NCI-H1092 (cell line): ENCODE data around the gene ENO3.

ENCODE experiments used
- DNase-seq: peaks from one replicate; lab custom pipeline; 2025; lab: John Stamatoyannopoulos, UW

The ENO3 gene

GRCh38 chr17:4973256-4974114 is 22.6 kb downstream of the ENO3 start:
- DNase-seq = no peak

- DNase-seq = no peak
Observed at GRCh38 chr17:4974115-4974670, 23.3 kb downstream of the ENO3 start.

GRCh38 chr17:4978726-4979125 is 27.8 kb downstream of the ENO3 start:
- DNase-seq = no peak

- DNase-seq = no peak
Observed at GRCh38 chr17:4980644-4981216, 29.8 kb downstream of the ENO3 start.

GRCh38 chr17:4982305-4982704 is 31.4 kb downstream of the ENO3 start:
- no peak for DNase-seq

GRCh38 chr17:4986403-4986802 is 35.5 kb downstream of the ENO3 start:
- no peak for DNase-seq

- DNase-seq = peak; percentile 32
Observed at GRCh38 chr17:4986951-4987766, 36.2 kb downstream of the ENO3 start, which contains the start of gene CAMTA2. TSS of gene CAMTA2 (minus strand) at chr17:4987675. CDS start at chr17:4986222, 1,453 bp downstream.

- no peak for DNase-seq
Observed at GRCh38 chr17:4987767-4988567, 37.0 kb downstream of the ENO3 start.

- no peak for DNase-seq
Observed at GRCh38 chr17:4994081-4994595, 43.2 kb downstream of the ENO3 start.

- DNase-seq = peak; percentile 71
Observed at GRCh38 chr17:4997302-4998026, 46.5 kb downstream of the ENO3 start, which contains the start of the genes INCA1 and KIF1C. TSS of gene INCA1 (minus strand) at chr17:4997522. CDS start at chr17:4994437, 3,085 bp downstream. TSS of gene KIF1C (plus strand) at chr17:4997950. CDS start at chr17:5000247, 2,297 bp downstream.

GRCh38 chr17:4998027-4998731 is 47.3 kb downstream of the ENO3 start:
- DNase-seq = no peak

GRCh38 chr17:4998732-4999429 is 48.0 kb downstream of the ENO3 start:
- DNase-seq = no peak

- no peak for DNase-seq
Observed at GRCh38 chr17:4999430-5000093, 48.6 kb downstream of the ENO3 start.

GRCh38 chr17:5000237-5000639 is 49.3 kb downstream of the ENO3 start:
- no peak for DNase-seq

GRCh38 chr17:5002121-5002788 is 51.3 kb downstream of the ENO3 start:
- DNase-seq = no peak

GRCh38 chr17:5003214-5003867 is 52.4 kb downstream of the ENO3 start:
- no peak for DNase-seq
